Activated T-helper 1 cell treated with anti-CD3 and anti-CD28 coated beads, Interleukin-2, amount 50 U/mL, for 16 hours (primary cell): ENCODE data around the gene RFX6.

Experiments
- DNase-seq, 2 donors: peaks; one replicate each; pipeline ENCODE4 v3.0.0-alpha.2; 2020; ENCODE audit warnings: low read depth in 1 of 2, low spot score in 1 of 2

The RFX6 gene

DNA sequence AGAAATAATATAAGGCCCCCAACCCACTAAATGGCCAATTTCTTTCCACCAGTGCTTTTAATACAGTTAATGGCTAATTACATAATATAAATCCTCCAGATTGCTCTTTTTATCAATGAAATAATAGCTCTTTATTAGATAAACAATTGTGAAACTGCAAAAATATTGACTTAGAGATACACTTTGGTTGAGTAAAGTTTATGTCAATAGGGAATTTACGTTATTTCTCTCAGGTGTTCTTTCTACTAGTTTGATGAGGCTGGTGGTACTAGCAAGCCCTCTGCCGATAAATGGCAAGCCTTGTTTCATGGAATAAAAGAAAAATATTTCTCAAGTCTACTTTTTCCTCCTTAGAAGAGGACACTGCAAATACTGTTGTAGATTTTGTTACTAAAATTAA, 18.9 kb downstream of the RFX6 start:
- DNase-seq: no peak

DNA sequence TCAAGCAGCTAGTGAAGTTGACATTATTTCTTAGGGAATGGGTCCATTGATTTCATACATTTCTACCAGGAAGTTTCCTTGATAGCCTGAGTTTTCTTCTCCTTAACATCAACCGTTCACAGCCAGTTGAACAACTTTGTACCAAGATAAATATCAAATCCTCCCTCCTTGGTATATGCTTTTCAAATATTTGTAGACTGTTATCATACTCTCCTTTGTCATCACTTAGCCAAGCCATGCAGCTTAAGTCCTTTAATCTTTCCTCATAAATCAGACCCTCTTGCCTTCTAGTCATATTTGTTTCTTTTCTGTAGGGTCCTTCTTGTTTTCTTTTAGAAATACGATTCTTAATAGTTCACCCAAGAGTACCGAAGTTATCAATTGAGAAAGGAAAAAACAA, 25.6 kb downstream of the RFX6 start:
- no peak for DNase-seq

DNA sequence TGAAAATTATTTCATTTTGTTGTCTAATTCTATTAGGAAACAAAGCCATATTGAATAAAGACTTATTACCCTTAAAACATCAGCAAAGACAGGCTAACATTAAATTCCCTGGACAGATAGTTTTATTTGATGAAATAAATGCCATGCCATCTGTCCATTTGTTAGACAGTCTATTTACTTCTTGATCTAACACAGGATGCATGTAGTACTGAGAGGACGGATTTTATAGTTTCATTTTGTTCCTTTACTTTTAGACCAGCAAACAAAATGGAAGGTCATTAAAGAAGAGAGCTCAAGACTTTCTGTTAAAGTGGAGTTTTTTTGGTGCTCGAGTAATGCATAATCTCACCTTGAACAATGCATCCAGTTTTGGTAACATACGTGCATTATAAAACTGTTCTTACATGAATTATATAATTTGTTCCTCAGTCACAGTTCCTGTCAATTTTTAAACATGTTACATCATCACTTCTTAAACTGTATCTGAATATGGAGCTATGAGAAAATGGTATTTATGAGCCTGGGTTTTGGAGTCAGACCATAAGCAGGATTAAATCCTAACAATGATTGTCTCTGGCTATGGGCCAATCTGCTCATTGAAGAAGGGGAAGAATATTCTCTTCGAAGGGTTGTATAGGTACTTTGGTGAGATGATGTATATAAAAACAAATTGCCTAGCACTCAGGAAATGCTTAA, 46.0 kb downstream of the RFX6 start:
- no peak for DNase-seq

DNA sequence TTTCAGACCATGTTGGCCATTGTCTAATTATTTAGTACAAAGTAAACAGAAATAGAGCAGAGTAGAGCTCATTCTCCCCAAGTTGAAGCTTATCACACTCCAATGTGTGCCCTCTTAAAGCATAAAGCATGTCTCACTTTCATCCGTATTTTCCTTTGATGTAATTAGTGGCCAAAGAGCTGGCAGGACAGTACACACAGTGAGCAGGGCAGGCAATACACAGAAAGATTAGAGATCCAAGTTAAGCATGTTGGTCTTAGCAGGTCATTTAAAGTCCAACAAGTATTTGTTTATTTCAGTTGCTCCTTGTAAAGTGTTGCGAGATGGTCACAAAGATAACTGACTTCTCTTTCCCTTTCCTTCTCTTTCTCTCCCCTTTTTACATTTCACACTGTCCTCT, 47.2 kb downstream of the RFX6 start:
- no peak for DNase-seq

DNA sequence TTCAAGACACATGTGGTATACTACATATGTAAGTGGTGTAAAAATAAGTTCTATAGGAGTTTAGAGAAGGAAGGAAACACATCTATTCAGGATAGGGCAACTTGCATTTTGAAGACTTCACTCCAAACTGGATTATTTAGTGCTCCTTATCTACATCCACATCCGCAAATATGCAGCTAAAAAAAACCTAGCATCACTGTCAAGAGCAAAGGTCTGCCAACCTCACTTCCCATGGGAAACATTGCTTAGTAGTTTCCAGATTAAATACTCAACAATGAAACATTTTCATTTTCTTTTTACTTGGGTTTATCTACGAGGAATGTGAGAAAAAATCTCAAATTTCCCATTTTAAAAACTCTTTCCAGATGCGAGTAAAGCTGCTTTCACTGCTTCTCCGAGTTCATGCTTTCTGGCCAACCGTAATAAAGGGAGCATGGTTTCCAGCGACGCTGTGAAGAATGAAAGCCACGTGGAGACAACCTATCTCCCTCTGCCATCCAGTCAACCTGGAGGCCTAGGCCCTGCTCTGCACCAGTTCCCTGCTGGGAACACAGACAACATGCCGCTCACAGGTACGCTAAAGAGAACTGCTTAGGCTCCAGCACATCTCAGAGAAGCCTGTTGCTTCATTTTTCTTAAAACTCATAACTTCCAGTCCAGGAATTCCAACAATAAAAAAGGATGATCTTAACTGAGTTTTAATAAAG, 48.2 kb downstream of the RFX6 start:
- DNase-seq: no peak

DNA sequence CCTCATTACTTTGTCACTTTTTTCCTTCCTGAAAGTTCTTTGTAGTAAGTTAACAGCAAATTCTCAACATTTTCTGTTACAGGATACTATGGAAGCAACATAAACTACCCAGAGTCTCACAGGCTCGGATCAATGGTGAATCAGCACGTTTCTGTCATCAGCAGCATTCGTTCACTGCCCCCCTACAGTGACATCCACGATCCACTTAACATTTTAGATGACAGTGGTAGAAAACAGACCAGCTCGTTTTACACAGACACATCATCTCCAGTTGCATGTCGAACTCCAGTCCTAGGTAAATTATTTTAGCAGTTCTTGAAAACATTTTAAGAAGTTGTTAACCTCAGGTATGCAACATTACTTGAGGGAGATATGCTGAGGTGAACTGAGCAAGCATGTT, 51.6 kb downstream of the RFX6 start:
- DNase-seq: no peak

DNA sequence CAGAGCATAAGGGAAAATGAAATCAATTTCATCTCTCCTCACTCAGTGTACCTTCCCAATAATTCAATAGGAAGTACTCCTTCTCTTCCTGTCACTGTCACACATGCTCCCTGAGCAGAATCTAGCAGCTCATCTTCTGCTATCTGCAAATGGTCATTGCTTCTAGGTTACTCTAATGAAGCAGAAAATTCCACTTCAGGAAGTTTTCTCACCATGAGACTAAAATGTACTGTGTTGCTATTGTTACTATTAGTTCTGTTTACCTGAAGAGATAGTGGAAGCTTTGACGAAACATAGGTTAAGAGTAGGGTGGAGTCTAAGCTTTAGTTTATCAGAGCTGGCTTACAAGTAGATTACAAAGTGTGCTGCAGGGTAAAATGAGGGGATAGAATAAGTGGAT, 52.8 kb downstream of the RFX6 start:
- no peak for DNase-seq

DNA sequence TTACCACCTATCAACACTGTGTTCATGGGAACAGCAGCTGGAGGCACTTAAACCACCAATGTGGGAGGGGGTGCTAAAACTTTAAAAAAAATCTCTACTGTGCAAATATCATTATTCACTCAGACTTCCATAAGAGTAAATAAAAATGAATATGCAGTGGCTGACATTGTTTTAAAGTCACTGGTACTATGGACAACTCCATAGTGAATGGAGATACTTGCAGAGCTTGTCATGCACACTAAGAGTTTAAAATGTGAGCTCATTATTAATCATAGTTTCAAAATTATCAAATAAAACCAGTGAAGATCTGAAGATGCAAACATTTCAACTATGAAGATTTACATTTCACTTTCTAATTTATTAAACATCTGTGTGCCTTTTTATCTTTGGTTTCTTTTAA, 54.4 kb downstream of the RFX6 start:
- DNase-seq: no peak

DNA sequence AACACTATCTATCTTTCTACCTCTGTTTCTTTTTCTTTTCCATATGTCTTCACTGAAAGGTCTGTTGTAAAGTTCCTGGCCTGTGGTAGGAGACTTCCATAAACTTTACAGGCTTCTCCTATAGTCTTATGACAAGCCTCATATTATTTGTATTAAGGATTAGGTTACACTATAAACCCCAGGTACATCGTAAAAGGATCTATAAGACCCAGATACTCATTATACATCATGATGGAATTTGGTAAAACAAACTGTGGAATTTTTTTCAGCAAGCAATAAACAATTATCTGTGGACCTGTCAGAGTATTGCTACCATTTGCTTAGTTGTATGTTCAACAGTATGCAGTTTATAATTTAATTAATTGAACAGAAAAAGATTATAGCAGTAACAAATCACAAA, 55.5 kb downstream of the RFX6 start:
- no peak for DNase-seq

DNA sequence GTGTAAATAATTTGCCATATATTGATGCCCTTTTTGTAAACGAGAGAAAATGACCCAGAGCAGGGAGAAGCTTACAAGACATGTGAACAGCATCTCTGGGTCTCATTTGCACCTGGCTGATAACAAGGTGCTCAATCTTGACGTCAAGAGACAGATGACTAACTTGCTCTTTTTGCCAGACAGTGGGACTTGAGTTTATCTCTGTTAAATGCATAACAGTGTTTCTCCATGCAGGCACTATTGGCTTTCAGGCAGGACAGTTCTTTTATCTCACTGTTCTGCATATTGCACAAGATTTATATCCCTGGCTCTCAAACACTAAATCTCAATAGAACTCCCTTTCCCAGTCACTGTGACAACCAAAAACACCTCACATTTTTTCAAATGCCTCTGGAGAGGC, 56.4 kb downstream of the RFX6 start:
- DNase-seq: no peak

DNA sequence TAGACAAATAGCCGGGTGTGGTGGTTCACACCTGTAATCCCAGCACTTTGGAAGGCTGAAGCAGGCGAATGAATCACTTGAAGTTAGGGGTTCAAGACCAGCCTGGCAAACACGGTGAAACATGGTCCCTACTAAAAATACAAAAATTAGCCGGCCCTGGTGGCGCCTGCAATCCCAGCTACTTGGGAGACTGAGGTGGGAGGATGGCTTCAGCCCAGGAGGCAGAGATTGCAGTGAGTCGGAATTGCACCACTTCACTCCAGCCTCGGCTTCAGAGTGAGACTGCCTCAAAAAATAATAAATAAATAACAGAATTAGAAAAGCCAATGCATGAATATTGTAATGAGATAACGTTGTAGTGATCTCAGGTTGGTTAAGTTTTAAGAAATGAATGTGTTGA, 61.3 kb downstream of the RFX6 start:
- no peak for DNase-seq

DNA sequence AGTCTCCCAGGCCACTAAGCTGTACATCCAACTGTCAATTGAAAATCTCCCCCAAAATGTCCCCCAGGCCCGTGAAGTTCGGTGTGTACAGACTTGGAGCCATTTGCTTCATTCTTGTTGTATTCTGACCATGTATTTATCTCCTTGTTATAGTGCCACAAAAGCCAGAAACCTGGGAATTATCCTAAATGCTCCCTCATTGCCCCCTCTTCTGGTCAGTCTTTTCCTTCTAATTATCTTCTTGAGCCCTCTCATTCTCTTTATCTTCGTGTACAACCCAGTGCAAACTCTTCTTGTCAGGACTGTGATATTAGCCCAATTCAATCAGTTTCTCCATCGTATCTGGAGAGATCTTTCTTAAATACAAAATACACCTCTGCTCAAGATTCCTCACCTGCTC, 64.7 kb downstream of the RFX6 start:
- no peak for DNase-seq

DNA sequence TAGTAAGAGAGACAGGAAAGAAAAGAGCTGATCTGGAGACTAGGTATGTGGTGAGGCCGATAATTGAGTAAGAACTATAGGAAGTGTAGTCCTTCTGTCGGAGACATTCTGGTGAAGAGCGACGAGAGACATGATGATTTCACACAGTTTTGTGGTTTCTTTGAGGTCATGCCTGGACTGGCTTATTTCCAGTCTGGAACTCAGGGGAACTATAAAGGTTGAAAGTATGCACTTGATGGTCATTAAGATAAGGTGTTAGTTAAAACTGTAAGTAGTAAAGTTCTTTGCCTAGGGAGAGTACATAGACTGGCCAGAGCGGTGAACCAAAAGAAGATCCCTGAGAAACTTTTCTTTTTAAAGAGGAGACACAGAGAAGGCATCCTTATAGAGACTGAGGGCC, 68.8 kb downstream of the RFX6 start:
- no peak for DNase-seq

DNA sequence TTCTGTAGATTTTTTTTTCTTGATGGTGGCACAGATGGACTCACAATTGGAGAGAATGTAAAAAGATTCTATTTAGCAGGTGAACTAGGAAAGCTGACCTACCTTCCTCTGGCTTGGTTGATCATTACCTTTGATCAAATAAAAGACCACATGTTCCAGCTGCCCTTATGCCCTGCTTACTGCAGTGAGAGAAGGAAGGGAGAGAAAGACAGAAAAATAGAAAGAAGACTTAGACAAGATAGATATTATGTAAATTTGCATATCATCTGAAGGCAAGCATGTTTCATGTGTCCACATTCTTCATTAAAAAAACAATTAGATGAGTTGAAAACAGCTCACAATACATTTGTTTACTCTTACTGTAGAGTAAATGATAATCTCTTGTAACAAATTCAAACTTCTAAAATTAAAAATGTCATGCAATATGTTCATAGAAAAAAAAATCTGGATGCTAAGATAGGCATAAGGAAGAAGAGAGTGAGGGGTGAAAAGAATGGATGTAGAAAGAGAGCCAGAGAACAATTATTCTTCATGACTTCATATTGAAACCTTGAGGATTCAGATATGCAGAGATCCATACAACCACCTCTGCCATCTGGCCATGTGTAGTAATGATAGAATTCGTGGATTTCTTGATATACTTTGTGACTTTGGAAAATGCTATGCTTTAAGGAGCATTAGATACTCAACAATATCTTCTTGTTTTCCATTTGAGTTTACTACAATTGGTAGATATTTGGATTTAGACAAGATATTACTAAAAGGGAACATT, 71.7 kb downstream of the RFX6 start:
- no peak for DNase-seq

DNA sequence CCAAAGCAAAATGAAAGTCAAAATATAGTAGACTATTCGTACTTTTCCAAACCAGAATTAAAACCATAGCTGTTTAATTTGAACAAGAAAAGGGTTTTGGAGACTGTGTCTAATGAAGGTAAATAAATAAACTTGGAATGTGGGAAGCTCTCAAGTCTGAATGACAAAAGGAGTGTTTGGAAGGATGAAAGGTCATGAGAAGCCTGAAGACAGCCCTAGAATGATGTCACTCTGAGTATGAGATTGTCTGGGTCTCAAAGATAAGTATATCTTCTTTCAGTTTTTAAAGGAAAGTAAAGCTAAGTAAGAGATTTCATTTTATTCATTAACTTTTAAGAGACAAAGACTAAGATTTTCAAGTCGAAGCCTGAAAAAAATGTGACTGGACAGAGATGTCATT, 72.9 kb downstream of the RFX6 start:
- no peak for DNase-seq

DNA sequence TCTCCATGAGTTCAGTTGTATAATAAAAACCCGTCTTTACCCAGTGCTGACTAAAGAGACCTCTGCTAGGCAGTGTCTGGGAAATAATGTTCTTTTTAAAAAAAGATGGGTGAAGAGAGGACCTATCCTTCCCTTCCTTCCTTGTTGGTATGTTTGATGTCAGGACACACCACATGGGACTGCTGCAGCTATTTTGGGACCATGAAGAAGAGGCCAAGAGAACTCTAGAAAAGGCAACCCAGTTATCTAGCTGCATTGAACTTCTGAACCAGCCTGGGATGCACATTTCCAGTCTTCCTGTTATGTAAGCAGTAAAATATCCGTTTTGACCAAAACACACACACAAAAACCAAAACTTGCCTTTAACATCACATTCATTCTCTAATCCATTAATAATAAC, 77.3 kb downstream of the RFX6 start:
- no peak for DNase-seq

DNA sequence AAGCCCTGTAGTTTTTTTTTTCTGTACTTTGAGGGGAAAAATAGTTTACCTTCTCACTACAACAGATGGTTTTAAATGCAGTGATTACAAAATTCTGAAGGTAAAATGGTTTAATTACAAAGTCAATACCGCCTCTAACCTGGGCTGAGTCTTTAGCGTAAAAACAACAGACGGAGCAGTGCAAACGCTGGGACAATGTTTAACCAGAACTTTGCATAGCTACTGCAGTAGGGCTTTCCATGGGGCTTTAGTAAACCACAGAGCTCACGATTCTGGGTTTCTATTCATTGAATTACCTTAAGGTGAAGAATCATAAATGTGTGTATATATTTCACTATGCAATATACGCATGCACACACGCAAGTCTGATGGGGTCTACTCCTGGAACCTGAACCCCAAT, 77.9 kb downstream of the RFX6 start:
- DNase-seq: no peak

DNA sequence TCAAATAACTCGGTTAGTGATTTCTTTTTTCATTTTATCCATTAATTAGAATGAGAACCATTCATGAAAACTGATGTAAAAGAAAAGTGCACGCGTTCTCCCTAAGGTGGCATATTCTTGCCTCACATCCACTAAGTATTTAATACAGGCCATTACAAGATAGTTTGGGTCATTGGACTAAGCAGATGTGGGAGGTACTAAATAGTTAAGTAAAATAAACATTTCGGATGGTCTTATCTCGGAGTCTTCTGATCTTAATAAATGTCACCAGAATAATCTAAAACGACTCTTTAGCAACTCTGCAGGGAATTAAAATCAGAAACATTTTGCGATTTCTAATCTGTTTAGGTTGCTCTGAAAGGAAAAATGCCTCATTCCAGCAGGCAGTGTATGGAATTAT, 78.7 kb downstream of the RFX6 start:
- no peak for DNase-seq

DNA sequence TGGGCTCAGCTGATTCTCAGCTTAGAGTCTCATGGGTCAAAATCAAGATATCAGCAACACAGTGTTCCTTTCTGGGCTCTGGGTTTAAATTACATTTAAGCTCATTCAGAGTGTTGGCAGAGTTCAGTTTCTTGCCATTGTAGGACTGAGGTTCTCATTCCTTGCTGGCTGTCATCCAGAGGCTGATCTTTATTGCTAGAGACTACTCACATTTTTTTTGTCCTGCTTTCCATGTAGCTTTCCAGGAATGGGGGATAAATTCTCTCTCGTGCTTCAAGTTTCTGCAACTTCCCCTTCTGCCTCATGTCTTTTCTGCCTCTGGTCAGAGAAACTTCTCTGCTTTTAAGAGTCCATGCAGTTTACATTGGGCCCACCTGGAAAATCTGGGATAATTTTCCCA, 86.9 kb downstream of the RFX6 start:
- no peak for DNase-seq

DNA sequence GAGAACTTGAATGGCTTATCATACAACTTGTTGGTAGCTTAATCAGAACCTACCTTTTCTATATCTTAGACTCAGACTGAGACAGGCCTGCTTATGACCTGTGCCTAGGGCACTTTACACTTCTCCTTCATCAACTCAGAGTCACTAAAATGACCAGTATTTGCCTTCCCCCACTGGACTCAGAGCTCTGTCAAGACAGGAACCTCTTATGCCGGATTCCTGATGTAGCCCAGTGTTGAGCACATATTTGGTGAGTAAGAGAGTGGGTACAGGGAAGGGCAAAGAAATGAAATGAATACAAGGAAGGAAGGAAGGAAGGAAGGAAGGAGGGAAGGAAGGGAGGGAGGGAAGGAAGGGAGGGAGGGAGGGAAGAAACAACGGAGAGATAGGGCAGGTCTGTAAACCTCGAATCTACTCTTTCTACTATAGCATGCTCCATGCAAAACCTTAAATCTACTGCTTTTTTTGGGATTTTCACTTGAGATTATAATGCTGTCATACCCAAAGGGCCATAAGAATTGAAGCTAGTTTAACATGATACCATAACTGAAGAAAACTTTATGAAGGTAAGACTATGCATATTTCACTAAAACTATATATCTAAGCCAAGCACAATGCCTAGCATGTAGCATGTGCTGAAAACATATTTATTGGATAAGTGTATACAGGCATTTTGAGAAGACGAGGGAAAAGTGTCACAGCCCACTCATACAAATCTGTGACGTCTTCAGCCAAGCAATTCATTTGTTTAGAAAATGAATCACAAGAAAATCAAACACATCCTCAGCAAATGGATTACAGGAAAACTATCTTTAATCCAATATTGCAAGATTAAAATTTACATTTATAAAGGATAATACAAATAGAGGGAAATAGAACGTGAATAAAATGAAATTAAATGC, 89.9 kb downstream of the RFX6 start:
- DNase-seq: no peak

DNA sequence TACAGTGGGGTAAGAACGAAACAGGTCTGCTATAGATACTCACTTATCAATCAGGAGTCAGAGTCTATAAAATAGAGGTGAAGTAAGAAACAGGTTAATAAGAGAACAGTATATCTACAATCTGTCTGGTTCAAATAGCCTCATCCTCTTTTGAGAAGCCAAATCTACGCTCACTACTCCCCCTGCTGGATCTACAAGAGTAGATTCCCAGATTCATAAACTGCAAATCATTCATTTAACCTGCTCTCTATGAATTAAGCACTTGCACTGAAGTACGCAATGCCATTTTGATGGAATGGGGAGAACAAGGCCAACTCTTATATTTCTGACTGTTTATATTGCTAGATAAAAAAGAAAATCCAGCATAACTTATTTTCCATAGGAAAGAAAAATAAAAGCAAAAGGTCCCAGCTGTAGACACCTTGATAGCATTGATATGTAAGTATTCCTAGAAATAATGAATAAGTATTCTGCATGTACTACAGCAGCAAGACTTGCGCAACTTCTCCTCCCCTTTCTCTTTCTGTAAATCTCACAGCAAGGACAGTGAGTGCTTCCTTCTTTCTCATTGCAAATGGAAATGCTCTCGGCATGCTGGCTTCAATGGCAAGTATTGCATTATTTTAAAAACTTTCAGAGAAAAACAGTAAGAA, 92.3 kb downstream of the RFX6 start:
- DNase-seq: no peak
